ENCODE data around the gene DAAM1. TPM values are rescaled to one million over a fixed set of nuclear protein-coding genes. Genes with fewer than 3 reads are reported as not detected.

DAAM1 gene
- total RNA-seq, 1 donor from 2014 or later, result 39.5 TPM

GRCh38 chr14:59268011-59268410 is 79.5 kb downstream of the DAAM1 start:
- Mint-ChIP-seq H3K36me3 (peaks cover 39% of the 10 kb centered on the region), H3K4me3 (no peak overlapping the region), H3K27me3 (ENCODE audit: insufficient read depth, low read depth) (no peaks in the 10 kb centered on the region), H3K9me3 (no peaks in the 10 kb centered on the region), H3K4me1 (no peaks in the 10 kb centered on the region), H3K27ac (no peak overlapping the region)
- H3K79me2 ChIP-seq (ENCODE audit: low read depth), result no peaks in the 10 kb centered on the region
- no peaks in the 10 kb centered on the region for H3K27me3 ChIP-seq
- H4K20me1 ChIP-seq (ENCODE audit: low read depth), result no peaks in the 10 kb centered on the region
- H3K4me2 ChIP-seq, result no peak overlapping the region
- no peak overlapping the region for H3K27ac ChIP-seq
- DNase-seq (ENCODE audit: low spot score), result no peak
- H3F3A ChIP-seq (ENCODE audit: low read depth), result no peaks in the 10 kb centered on the region
- TF ChIP-seq EZH2 (IDR thresholded peaks at IDR 0.05), result no peak
- TF ChIP-seq EZH2phosphoT487 (IDR thresholded peaks at IDR 0.05), result no peak
- TF ChIP-seq, protein P1, sequence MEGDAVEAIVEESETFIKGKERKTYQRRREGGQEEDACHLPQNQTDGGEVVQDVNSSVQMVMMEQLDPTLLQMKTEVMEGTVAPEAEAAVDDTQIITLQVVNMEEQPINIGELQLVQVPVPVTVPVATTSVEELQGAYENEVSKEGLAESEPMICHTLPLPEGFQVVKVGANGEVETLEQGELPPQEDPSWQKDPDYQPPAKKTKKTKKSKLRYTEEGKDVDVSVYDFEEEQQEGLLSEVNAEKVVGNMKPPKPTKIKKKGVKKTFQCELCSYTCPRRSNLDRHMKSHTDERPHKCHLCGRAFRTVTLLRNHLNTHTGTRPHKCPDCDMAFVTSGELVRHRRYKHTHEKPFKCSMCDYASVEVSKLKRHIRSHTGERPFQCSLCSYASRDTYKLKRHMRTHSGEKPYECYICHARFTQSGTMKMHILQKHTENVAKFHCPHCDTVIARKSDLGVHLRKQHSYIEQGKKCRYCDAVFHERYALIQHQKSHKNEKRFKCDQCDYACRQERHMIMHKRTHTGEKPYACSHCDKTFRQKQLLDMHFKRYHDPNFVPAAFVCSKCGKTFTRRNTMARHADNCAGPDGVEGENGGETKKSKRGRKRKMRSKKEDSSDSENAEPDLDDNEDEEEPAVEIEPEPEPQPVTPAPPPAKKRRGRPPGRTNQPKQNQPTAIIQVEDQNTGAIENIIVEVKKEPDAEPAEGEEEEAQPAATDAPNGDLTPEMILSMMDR (IDR thresholded peaks at IDR 0.05), result no peak
- no peak overlapping the region for H3K4me3 ChIP-seq
- peaks cover 3% of the 10 kb centered on the region for H3K36me3 ChIP-seq
- H3K9me3 ChIP-seq (ENCODE audit: low read depth), result no peaks in the 10 kb centered on the region
- no peak overlapping the region for H2AFZ ChIP-seq (replicated peaks)
- H3K4me1 ChIP-seq, result no peaks in the 10 kb centered on the region
- no peak overlapping the region for H3K9ac ChIP-seq

DNA sequence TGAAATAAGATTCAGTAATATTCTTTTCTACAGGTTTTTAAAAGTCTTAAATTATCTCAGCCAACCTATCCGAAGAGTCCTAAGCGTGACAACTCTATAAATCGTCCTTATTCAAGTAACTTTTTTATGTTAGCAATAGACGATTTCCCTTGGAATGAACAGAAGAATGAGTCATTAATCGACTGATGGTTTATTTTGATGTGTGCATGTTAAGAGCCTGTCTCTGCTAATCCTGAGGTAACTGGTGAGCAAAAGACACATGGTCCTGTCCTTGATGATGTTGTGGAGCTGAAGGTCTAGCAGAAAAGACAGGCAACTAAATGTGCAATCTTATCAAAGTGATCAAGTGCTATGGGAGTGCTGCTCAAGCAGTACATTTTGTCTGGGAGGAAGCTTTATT is 80.4 kb downstream of the DAAM1 start:
- Histone ChIP-seq H3K79me2 (ENCODE audit: low read depth) (no peaks in the 10 kb centered on the region), H2AFZ (replicated peaks) (no peak overlapping the region), H3K36me3 (peaks cover 3% of the 10 kb centered on the region), H3K9me3 (ENCODE audit: low read depth) (no peaks in the 10 kb centered on the region), H3K4me1 (no peaks in the 10 kb centered on the region), H3K4me3 (no peak overlapping the region), H3K9ac (no peak overlapping the region), H3K4me2 (no peak overlapping the region), H3K27ac (no peak overlapping the region), H3F3A (ENCODE audit: low read depth) (no peaks in the 10 kb centered on the region), H4K20me1 (ENCODE audit: low read depth) (no peaks in the 10 kb centered on the region), H3K27me3 (no peaks in the 10 kb centered on the region)
- peaks cover 2% of the 10 kb centered on the region for H3K4me1 Mint-ChIP-seq
- H3K4me3 Mint-ChIP-seq, result no peak overlapping the region
- H3K9me3 Mint-ChIP-seq, result no peaks in the 10 kb centered on the region
- no peak overlapping the region for H3K27ac Mint-ChIP-seq
- H3K36me3 Mint-ChIP-seq, result peaks cover 36% of the 10 kb centered on the region
- TF ChIP-seq EZH2 (IDR thresholded peaks at IDR 0.05) (no peak), EZH2phosphoT487 (IDR thresholded peaks at IDR 0.05) (no peak)
- TF ChIP-seq, protein P1 (IDR thresholded peaks at IDR 0.05), result no peak
- DNase-seq (ENCODE audit: low spot score), result no peak
- no peaks in the 10 kb centered on the region for H3K27me3 Mint-ChIP-seq (ENCODE audit: insufficient read depth, low read depth)

GRCh38 chr14:59269466-59269865 is 81.0 kb downstream of the DAAM1 start:
- Histone ChIP-seq H2AFZ (replicated peaks) (no peak overlapping the region), H3K9me3 (ENCODE audit: low read depth) (no peaks in the 10 kb centered on the region), H3K27ac (no peak overlapping the region), H3K27me3 (no peaks in the 10 kb centered on the region), H3K79me2 (ENCODE audit: low read depth) (no peaks in the 10 kb centered on the region), H3F3A (ENCODE audit: low read depth) (no peaks in the 10 kb centered on the region), H3K4me3 (no peak overlapping the region), H3K36me3 (peaks cover 3% of the 10 kb centered on the region), H3K4me2 (no peak overlapping the region), H3K9ac (no peak overlapping the region), H4K20me1 (ENCODE audit: low read depth) (no peaks in the 10 kb centered on the region), H3K4me1 (peaks cover under 1% of the 10 kb centered on the region)
- no peaks in the 10 kb centered on the region for H3K27me3 Mint-ChIP-seq (ENCODE audit: insufficient read depth, low read depth)
- no peak overlapping the region for H3K4me3 Mint-ChIP-seq
- H3K27ac Mint-ChIP-seq, result no peak overlapping the region
- H3K9me3 Mint-ChIP-seq, result no peaks in the 10 kb centered on the region
- H3K36me3 Mint-ChIP-seq, result peaks cover 37% of the 10 kb centered on the region
- no peak for DNase-seq (ENCODE audit: low spot score)
- TF ChIP-seq EZH2 (IDR thresholded peaks at IDR 0.05) (no peak), EZH2phosphoT487 (IDR thresholded peaks at IDR 0.05) (no peak)
- TF ChIP-seq, protein P1 (IDR thresholded peaks at IDR 0.05), result no peak
- H3K4me1 Mint-ChIP-seq, result peaks cover 6% of the 10 kb centered on the region
